Measurements from ENCODE around the gene DDIT3. TPM values are rescaled to one million over a fixed set of nuclear protein-coding genes. Genes with fewer than 3 reads are reported as not detected.

DDIT3 gene
- total RNA-seq, 1 experiment from 2014 or later = 15.7 TPM

- DNase-seq (ENCODE audit: low read depth) = no peak
Measured at GRCh38 chr12:57469296-57470164, 50.8 kb downstream of the DDIT3 start.

- no peak for DNase-seq (ENCODE audit: low read depth)
Measured at GRCh38 chr12:57467915-57468314, 52.4 kb downstream of the DDIT3 start.

GRCh38 chr12:57467212-57467874 lies 53.0 kb downstream of the DDIT3 start:
- DNase-seq (ENCODE audit: low read depth) = no peak

Other genes starting within 250 kb of the DDIT3 start
- gene R3HDM2, start 89.5 kb downstream of the DDIT3 start, total RNA-seq (2014; rRNA removed) = 16.5 and 16.6 TPM in 2 replicates
- not detected in 2 replicates for gene INHBC, start 85.7 kb downstream of the DDIT3 start, total RNA-seq (2014; rRNA removed)
- gene INHBE, start 65.2 kb downstream of the DDIT3 start, total RNA-seq (2014; rRNA removed) = 0.26 and 0.40 TPM in 2 replicates
- 1.1 and 1.2 TPM in 2 replicates for gene GLI1, start 60.7 kb downstream of the DDIT3 start, total RNA-seq (2014; rRNA removed)
- 0.23 TPM in 1 of 2 replicates, not detected in the other for gene ARHGAP9, start 40.6 kb downstream of the DDIT3 start, total RNA-seq (2014; rRNA removed)
- gene MARS1, start 32.4 kb downstream of the DDIT3 start, total RNA-seq (2014; rRNA removed) = 80.1 and 92.7 TPM in 2 replicates
- gene MBD6, start 2.3 kb upstream of the DDIT3 start, total RNA-seq (2014; rRNA removed) = 4.2 and 7.5 TPM in 2 replicates
- gene DCTN2, start 26.7 kb upstream of the DDIT3 start, total RNA-seq (2014; rRNA removed) = 177 and 202 TPM in 2 replicates
- 0.06 TPM in 1 of 2 replicates, not detected in the other for gene KIF5A, start 29.5 kb upstream of the DDIT3 start, total RNA-seq (2014; rRNA removed)
- 19.1 and 23.3 TPM in 2 replicates for gene PIP4K2C, start 70.7 kb upstream of the DDIT3 start, total RNA-seq (2014; rRNA removed)
- gene DTX3, start 84.3 kb upstream of the DDIT3 start, total RNA-seq (2014; rRNA removed) = 19.3 and 22.0 TPM in 2 replicates
- 13.8 and 14.6 TPM in 2 replicates for gene ARHGEF25, start 90.9 kb upstream of the DDIT3 start, total RNA-seq (2014; rRNA removed)
- gene B4GALNT1, start 112.7 kb upstream of the DDIT3 start, total RNA-seq (2014; rRNA removed) = 2.8 and 4.9 TPM in 2 replicates
- 184 and 214 TPM in 2 replicates for gene OS9, start 173.6 kb upstream of the DDIT3 start, total RNA-seq (2014; rRNA removed)
- 0.26 and 0.29 TPM in 2 replicates for gene AGAP2, start 218.2 kb upstream of the DDIT3 start, total RNA-seq (2014; rRNA removed)
- gene TSPAN31, start 224.5 kb upstream of the DDIT3 start, total RNA-seq (2014; rRNA removed) = 67.3 and 87.6 TPM in 2 replicates
- gene CDK4, start 231.8 kb upstream of the DDIT3 start, total RNA-seq (2014; rRNA removed) = 277 and 330 TPM in 2 replicates
- 4.4 and 6.3 TPM in 2 replicates for gene MARCHF9, start 234.6 kb upstream of the DDIT3 start, total RNA-seq (2014; rRNA removed)
- 0.90 and 0.98 TPM in 2 replicates for gene CYP27B1, start 246.6 kb upstream of the DDIT3 start, total RNA-seq (2014; rRNA removed)

All from LHCN-M2 (cell line).